CD14-positive monocyte (primary cell): ENCODE measurements around the gene ARL15. TPM values are rescaled to one million over a fixed set of nuclear protein-coding genes. Genes with fewer than 3 reads are reported as not detected.

Source experiments
- DNase-seq, 3 donors: peaks; one replicate each; pipeline ENCODE4 v3.0.0-alpha.2; 2011 to 2022
- H2AFZ ChIP-seq: 2 replicates; pipeline ENCODE4 v1.6.0; 2012; ENCODE audit warnings: mild to moderate bottlenecking, low read depth, low read length, inconsistent platforms; ENCODE audit not compliant: insufficient read depth, poor library complexity, severe bottlenecking
- H3K27ac ChIP-seq, 2 donors: 1 replicate in 1 of 2; 2 replicates in 1 of 2; pipeline ENCODE4 v1.5.1; 2012 to 2013; ENCODE audit warnings: low read length in 2 of 2, control low read depth in 1 of 2, inconsistent platforms in 1 of 2, low read depth in 1 of 2, mild to moderate bottlenecking in 1 of 2
- H3K27me3 ChIP-seq, 2 donors: one replicate each; pipeline versions ENCODE4 v1.6.0 to v1.6.1; 2011 to 2013; ENCODE audit warnings: low read length in 2 of 2; ENCODE audit not compliant: control insufficient read depth in 2 of 2, insufficient read depth in 2 of 2
- H3K36me3 ChIP-seq, 2 donors: replicated peaks in 1 of 2; 1 replicate in 1 of 2; 2 replicates in 1 of 2; pipeline versions ENCODE4 v1.5.1 to v1.6.1; 2012 to 2013; ENCODE audit warnings: low read length in 2 of 2, control low read depth in 1 of 2, inconsistent platforms in 1 of 2, mild to moderate bottlenecking in 1 of 2; ENCODE audit not compliant: insufficient read depth in 2 of 2, control insufficient read depth in 1 of 2
- H3K4me1 ChIP-seq, 2 donors: 1 replicate in 1 of 2; 2 replicates in 1 of 2; pipeline versions ENCODE4 v1.5.1 to v1.6.1; 2012 to 2013; ENCODE audit warnings: low read length in 2 of 2, control low read depth in 1 of 2, inconsistent platforms in 1 of 2, mild to moderate bottlenecking in 1 of 2, moderate library complexity in 1 of 2; ENCODE audit not compliant: insufficient read depth in 2 of 2, control insufficient read depth in 1 of 2
- H3K4me2 ChIP-seq: replicated peaks from 2 replicates; pipeline ENCODE3; 2012; ENCODE audit warnings: low read length, moderate library complexity, mild to moderate bottlenecking; ENCODE audit not compliant: poor library complexity, severe bottlenecking; ENCODE audit errors: extremely low read depth
- H3K4me3 ChIP-seq, 3 experiments: fragments of 200-600 bp in 1 of 3; sonication (generic) in 1 of 3; replicated peaks in 1 of 3; 1 replicate in 2 of 3; 2 replicates in 1 of 3; pipeline ENCODE4 v1.5.1; 2011 to 2013; ENCODE audit warnings: low read length in 3 of 3, mild to moderate bottlenecking in 3 of 3, control low read depth in 2 of 3, low read depth in 2 of 3, inconsistent platforms in 1 of 3, moderate library complexity in 1 of 3
- H3K79me2 ChIP-seq: 2 replicates; pipeline ENCODE4 v1.6.0; 2012; ENCODE audit warnings: mild to moderate bottlenecking, control low read depth, inconsistent platforms, low read length, moderate library complexity; ENCODE audit not compliant: insufficient read depth
- H3K9ac ChIP-seq: 2 replicates; pipeline ENCODE4 v1.6.0; 2017; ENCODE audit warnings: low read length, mild to moderate bottlenecking; ENCODE audit not compliant: insufficient read depth, poor library complexity, severe bottlenecking
- H3K9me3 ChIP-seq, 2 donors: replicated peaks in 1 of 2; 1 replicate in 1 of 2; 2 replicates in 1 of 2; pipeline versions ENCODE4 v1.5.1 to v1.6.1; 2012 to 2013; ENCODE audit warnings: low read length in 2 of 2, control low read depth in 1 of 2; ENCODE audit not compliant: control insufficient read depth in 1 of 2, insufficient read depth in 1 of 2
- H4K20me1 ChIP-seq: 2 replicates; pipeline ENCODE4 v1.6.0; 2012; ENCODE audit warnings: mild to moderate bottlenecking, low read length, control low read depth, moderate library complexity; ENCODE audit not compliant: insufficient read depth
- H3K27ac Mint-ChIP-seq, 7 donors: one replicate each; pipeline ENCODE4 v1.8.0; 2020; ENCODE audit warnings: mild to moderate bottlenecking in 7 of 7, mixed read lengths in 7 of 7, moderate library complexity in 6 of 7, inconsistent platforms in 2 of 7
- H3K27me3 Mint-ChIP-seq, 3 donors: one replicate each; pipeline ENCODE4 v1.8.0; 2021 to 2022; ENCODE audit warnings: low read depth in 3 of 3, mild to moderate bottlenecking in 3 of 3, mixed read lengths in 3 of 3, moderate library complexity in 3 of 3, inconsistent platforms in 1 of 3
- H3K36me3 Mint-ChIP-seq, 2 donors: one replicate each; pipeline ENCODE4 v1.8.0; 2020; ENCODE audit warnings: mixed read lengths in 2 of 2, inconsistent platforms in 1 of 2, mild to moderate bottlenecking in 1 of 2
- H3K4me1 Mint-ChIP-seq: one replicate; pipeline ENCODE4 v1.8.0; 2020; ENCODE audit warnings: mild to moderate bottlenecking, mixed read lengths
- H3K4me3 Mint-ChIP-seq, 2 donors: one replicate each; pipeline ENCODE4 v1.8.0; 2020; ENCODE audit warnings: mild to moderate bottlenecking in 2 of 2, mixed read lengths in 2 of 2, moderate library complexity in 1 of 2
- H3K9me3 Mint-ChIP-seq, 7 donors: one replicate each; pipeline ENCODE4 v1.8.0; 2020 to 2022; ENCODE audit warnings: mixed read lengths in 7 of 7, mild to moderate bottlenecking in 6 of 7, moderate library complexity in 6 of 7, inconsistent platforms in 2 of 7
- CTCF ChIP-seq: fragments of 200-600 bp; IDR thresholded peaks from one replicate; pipeline ENCODE4 v1.8.0; 2022; ENCODE audit warnings: antibody characterized with exemption, mild to moderate bottlenecking
- WGBS: methylation state at CpG from one replicate; pipeline ENCODE4 v1.1.5; 2013; ENCODE audit warnings: missing lambda C conversion rate; ENCODE audit not compliant: insufficient coverage; 5-methylcytosine and 5-hydroxymethylcytosine counted together
- intact Hi-C, 2 donors: fragments of 100-400 bp; cut with micrococcal nuclease; formaldehyde crosslinking; loops; one replicate each; pipeline versions ENCODE4 v1.15.0 to v1.15.1; 2023
- polyA plus RNA-seq, 3 donors: library from polyadenylated mRNA; depleted of rRNA in 1 of 3; unstranded in 2 of 3; stranded (reverse) in 1 of 3; fragments of 300-500 nt in 2 of 3; fragments of >200 nt in 1 of 3; fragmentation: Illumina TruSeq in 2 of 3; gene quantifications; 1 replicate in 2 of 3; 2 replicates in 1 of 3; pipeline ENCODE4 v1.2.3, GENCODE V29; 2012 to 2021

Gene ARL15
- polyA plus RNA-seq, 3 donors: 10.5 to 27.6 (median 18.0) TPM

- Histone ChIP-seq H3K27ac (peak overlapping the region in 1 of 2 donors; percentile 18), H2AFZ (no peak overlapping the region), H3K36me3 (no peaks in the 10 kb centered on the region), H3K27me3 (no peaks in the 10 kb centered on the region), H3K4me3 (no peak overlapping the region), H3K9ac (no peak overlapping the region), H3K79me2 (no peaks in the 10 kb centered on the region), H4K20me1 (no peaks in the 10 kb centered on the region), H3K4me1 (peaks cover 17 to 30% of the 10 kb centered on the region in 2 donors), H3K4me2 (peak overlapping the region; percentile 20), H3K9me3 (no peaks in the 10 kb centered on the region)
- peaks cover 22 to 27% of the 10 kb centered on the region in 2 donors for H3K36me3 Mint-ChIP-seq
- peaks cover 37% of the 10 kb centered on the region for H3K4me1 Mint-ChIP-seq
- TF ChIP-seq CTCF: no peak
- no peaks in the 10 kb centered on the region for H3K27me3 Mint-ChIP-seq
- no CpG with 5 or more reads among the region's 1 CpG for WGBS
- peak in 2 of 3 donors; percentile 31 to 57 for DNase-seq
- H3K4me3 Mint-ChIP-seq: no peak overlapping the region
- peak overlapping the region in 2 of 7 donors; percentile 12 to 24 for H3K27ac Mint-ChIP-seq
- H3K9me3 Mint-ChIP-seq: peaks cover 0 to 4% (median 0%) of the 10 kb centered on the region in 7 donors
- intact Hi-C loops: no loop called here
These were observed 369.5 kb downstream of the ARL15 start for GRCh38 chr5:53940921-53941320.

- Histone ChIP-seq H3K4me3 (no peak overlapping the region), H3K27ac (no peak overlapping the region), H3K79me2 (no peaks in the 10 kb centered on the region), H3K27me3 (no peaks in the 10 kb centered on the region), H3K9ac (no peak overlapping the region), H3K4me2 (no peak overlapping the region), H4K20me1 (no peaks in the 10 kb centered on the region), H3K36me3 (no peaks in the 10 kb centered on the region), H2AFZ (no peak overlapping the region), H3K4me1 (peaks cover 12 to 23% of the 10 kb centered on the region in 2 donors), H3K9me3 (no peaks in the 10 kb centered on the region)
- peaks cover 0 to 5% (median 0%) of the 10 kb centered on the region in 7 donors for H3K9me3 Mint-ChIP-seq
- H3K36me3 Mint-ChIP-seq: peaks cover 7 to 17% of the 10 kb centered on the region in 2 donors
- DNase-seq: no peak
- H3K4me1 Mint-ChIP-seq: peaks cover 21% of the 10 kb centered on the region
- no peak for TF ChIP-seq CTCF
- H3K27ac Mint-ChIP-seq: no peak overlapping the region
- intact Hi-C loops: no loop called here
- no peak overlapping the region for H3K4me3 Mint-ChIP-seq
- no peaks in the 10 kb centered on the region for H3K27me3 Mint-ChIP-seq
- no CpG with 5 or more reads among the region's 2 CpGs for WGBS
These were observed 372.9 kb downstream of the ARL15 start for GRCh38 chr5:53937467-53937866.
